GM18873 (cell line): ENCODE results near the gene OCA2.
"Not testable (repeated sequence)": the region's sequence is repeated elsewhere in the genome, so short reads cannot be mapped to it uniquely, and the experiment has no call there.

Experiments used
- ATAC-seq: cut with Tn5 transposase; IDR thresholded peaks from one replicate; pipeline ENCODE4 v1.9.1; 2021; ENCODE audit warnings: mild to moderate bottlenecking, moderate library complexity, moderate number of reproducible peaks; ENCODE audit not compliant: unreplicated experiment, low FRiP score

Gene OCA2

DNA sequence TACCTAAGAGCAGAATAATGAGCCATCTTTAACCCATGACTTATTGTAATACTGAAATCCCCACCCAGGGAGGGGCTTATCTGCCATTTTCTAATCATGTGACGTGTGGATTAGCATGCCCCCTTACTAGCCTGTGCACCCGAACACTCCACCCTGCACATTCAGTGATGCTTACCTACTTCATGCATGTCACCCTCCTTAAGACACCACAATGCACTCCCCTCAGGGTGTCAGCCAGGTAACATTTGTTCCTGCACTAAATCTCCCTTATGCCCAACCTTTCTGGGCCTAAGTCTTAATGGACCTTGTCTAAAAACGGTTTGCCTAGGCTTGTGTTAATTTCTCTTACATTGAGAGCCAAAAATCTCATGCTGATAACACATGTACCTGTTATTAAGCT lies 336.6 kb downstream of the OCA2 start:
- no peak for ATAC-seq

GRCh38 chr15:27757052-27757451 lies 342.1 kb downstream of the OCA2 start:
- ATAC-seq, result no peak

GRCh38 chr15:27752691-27753090 lies 346.4 kb downstream of the OCA2 start:
- no peak for ATAC-seq

DNA sequence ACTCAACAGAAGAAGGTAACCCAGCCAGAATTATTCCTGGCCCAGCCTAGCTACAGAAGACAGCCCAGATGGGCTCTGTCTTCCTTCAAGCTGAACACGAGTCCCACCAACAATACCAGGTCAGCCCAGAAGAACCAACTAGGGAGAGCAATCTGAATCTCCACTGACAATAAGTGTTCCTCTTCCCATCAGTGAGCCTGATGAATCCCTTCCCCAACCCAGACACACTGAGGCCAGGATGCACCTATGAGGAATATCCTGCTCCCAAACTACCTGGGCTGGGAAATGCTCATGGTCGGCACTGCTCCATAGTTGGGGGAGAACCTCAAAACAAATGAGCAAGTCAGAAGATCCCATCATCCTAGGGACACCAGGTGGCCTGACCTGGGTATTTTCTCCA lies 351.1 kb downstream of the OCA2 start:
- no peak for ATAC-seq

- ATAC-seq, result no peak
These were observed 352.6 kb downstream of the OCA2 start for GRCh38 chr15:27746401-27746955.

DNA sequence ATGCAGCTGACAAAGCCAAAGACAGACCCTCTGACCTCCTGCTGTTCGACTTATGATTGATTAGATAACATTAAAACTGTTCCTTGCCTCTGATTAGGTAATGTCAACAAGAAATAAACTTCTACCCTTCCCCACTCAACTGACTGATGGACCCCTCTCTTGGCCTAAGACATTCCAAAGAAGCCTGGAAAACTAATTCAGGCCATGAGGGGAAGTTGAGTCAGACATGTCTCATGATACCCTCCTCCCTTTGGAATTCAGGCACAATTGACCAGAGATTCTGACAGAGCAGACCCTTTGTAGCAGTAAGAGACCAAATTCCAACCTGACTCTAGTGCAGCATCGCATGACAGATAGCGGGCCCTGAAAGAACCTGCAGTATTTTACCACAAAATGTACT lies 354.5 kb downstream of the OCA2 start:
- ATAC-seq, result no peak

DNA sequence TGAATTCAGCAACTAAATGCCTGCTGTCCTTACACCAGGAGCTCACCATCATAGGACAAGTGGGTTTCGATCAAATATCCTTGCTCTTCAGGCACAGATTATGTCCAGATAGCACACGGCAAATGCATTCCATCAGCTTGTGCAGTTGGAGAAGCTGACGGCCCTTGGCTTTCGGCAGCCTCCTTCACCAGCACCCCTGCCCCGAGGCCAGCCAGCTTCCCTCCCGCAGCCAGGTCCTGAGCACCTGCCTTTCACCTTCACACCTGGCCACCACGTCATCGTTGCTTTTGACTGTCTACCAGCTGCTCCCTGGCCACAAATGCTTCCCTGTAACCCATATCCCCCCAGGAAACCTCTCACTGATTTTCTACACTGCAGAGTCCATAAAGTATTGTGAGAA lies 355.5 kb downstream of the OCA2 start:
- no peak for ATAC-seq

DNA sequence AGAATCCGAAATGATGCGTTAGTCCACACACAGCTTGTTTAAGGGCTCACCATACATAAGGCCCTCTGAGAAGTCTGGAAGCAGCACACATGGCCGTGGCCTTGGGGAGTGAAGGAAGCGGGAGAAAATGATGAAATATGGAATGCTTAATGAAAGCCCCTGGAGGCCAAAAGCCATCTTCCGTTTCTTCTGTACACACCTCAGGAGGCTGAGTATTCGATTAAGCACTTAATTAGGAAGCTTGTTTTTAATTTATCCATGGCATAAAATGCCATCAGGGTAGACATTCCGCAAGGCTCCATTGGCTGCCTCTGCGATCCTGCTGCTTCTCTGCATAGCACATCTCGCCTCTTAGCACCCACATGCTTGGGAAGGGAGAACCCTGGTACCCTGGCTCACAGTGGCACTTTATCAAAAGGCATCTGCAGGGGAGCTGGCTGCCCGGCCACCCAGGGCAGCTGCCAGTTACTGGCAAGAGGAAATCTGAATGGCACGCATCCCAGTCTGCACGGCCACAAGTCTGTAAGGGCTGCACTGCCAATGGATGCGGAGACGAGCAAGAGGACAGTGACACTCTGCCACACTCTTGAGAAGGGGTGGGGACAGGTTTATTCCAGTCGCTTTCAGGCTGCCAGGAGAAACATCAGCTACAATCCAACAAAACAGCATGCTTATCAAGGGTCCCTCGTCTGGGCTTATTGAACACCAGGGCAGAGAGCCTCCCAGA lies 356.2 kb downstream of the OCA2 start:
- ATAC-seq, result no peak

- ATAC-seq, result no peak
These were observed 357.8 kb downstream of the OCA2 start for GRCh38 chr15:27741226-27741860.

DNA sequence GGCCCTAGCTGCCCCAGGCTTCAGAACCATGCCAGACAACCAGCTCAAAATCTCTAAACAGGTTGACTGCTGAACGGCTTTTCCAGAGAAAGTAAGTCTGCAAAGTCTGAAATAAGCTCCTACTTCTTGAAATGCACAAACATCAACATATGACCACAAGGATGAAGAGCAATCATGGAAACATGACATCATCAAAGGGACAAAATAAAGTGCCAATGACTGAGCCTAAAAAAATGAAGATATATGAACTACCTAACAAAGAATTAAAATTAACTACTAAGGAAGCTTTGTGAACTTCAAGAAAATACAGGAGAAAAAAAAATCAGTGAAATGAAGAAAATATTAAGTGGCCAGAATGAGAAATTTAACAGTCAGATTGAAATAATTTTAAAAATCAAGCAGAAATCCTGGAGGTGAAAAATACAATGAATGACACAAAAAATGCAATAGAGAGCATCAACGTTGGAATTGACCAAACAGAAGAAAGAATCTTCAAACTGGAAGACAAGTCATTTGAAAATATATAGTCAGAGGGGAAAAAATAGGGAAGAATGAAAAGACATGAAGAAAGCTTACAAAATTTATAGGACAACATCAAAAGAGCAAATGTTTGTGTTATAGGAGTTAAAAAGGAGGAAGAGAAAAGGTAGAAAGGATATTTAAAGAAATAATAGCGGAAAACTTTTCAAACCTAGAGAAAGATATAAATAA lies 364.2 kb downstream of the OCA2 start:
- no peak for ATAC-seq

DNA sequence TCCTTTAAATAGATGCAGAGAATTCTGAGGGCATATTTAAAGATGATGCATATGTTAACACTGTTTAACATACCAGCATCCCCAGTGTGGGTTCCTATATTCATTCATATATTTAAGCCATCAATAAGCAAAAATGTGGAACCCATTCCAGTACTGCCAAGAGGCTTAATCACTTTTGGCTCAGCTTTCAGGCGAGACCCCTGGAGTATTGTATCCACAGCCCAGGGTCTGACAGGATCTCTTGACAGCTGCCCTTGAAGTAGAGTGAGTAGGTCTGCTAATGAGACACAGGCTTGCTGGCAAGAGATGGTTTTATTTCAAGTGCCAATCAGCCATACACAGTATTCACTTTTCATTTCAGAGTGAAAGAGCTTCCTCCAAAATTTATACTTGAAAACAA lies 367.3 kb downstream of the OCA2 start:
- ATAC-seq, result no peak

DNA sequence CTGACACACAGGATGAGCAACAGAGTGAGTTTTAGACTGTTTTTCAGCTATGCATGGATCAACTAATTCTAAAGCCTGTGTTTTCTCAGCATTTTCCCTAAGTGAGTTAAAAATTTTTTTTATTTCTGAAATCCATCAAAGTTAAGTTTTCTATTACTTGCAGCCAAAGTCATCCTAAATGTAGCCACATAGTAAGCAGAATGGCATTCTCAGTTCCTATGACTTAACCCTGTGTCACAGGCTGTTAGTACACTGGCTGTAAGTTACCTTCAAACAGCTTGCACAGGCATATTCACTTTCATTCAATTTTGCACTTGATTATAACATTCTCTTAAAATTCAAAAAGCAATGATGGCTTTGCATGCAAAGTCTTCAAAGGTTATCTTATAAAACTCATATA lies 368.2 kb downstream of the OCA2 start:
- ATAC-seq, result no peak

DNA sequence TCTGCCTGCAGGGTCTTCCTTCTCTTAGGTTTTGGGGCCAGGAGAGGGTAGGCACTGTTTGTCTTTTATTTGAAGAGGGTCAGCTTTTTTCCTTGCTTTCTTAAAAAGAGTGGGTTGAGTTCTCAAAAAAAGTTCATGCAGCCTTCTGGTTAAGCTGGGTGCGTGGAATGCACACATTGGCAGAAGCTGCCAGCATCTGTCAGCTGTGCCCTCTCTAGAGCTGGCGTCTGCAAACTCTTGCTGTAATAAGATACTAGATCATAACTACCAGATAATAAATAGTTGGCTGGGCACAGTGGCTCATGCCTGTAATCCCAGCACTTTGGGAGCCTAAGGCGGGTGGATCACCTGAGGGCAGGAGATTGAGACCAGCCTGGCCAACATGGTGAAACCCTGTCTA lies 373.4 kb downstream of the OCA2 start:
- no peak for ATAC-seq

GRCh38 chr15:27723821-27724220 lies 375.3 kb downstream of the OCA2 start:
- no peak for ATAC-seq

DNA sequence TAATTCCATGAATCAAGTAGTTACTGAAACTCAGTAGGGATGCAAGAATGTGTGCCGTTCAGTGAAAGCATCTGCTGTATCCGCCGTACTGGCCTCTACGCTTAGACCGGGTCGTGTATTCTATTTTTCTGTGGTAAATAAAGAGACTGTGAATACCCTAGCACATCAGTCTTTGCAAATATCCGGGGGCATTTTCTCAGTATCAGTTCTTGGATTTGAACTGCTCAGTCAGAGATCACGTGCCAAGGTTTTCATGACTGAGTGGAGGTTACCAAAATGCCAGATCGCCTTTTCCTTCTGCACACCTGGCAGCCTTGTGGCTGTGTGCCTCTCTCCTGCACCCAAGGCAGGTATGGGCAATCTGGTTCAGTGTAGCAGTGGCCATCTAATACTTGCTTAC lies 377.0 kb downstream of the OCA2 start:
- ATAC-seq, result no peak

GRCh38 chr15:27714675-27715074 lies 384.4 kb downstream of the OCA2 start:
- ATAC-seq, result no peak

DNA sequence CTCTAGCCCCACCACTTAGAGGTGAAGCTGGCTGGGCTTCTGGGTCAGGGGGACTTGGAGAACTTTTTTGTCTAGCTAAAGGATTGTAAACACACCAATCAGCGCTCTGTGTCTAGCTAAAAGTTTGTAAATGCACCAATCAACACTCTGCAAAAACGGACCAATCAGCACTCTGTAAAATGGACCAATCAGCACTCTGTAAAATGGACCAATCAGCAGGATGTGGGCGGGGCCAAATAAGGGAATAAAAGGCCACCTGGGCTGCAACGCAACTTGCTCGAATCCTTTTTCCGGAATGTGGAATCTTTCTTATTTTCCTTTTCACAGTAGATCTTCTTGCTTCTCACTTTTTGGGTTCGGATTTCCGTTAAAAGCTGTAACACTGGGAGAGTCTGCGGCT lies 385.3 kb downstream of the OCA2 start:
- not testable (repeated sequence) for ATAC-seq

- ATAC-seq, result no peak
These were observed 391.9 kb downstream of the OCA2 start for GRCh38 chr15:27707257-27707656.

GRCh38 chr15:27706300-27706699 lies 392.8 kb downstream of the OCA2 start:
- no peak for ATAC-seq

DNA sequence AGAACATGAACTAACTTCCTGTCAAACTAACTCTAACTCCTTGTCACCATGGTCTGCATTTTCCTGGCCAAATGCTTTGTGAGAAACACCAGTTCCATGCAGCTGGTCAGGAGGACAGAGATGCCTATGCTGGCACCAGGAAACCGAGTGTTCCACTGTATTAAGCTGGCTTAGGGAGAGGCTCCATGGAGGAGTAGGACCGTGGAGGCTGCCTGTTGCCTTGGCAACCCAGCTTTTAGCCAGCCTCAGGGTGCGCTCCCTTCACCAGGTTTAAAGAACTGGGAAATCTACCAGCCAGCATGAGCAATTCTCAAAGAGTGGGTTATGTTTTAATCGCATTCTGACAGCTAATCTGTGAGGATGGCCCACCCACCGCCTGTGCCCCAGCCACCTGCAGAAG lies 394.1 kb downstream of the OCA2 start:
- no peak for ATAC-seq
